OCI-LY1 (cell line): ENCODE results near the gene CAPN7.

Source experiments
- H2AFZ ChIP-seq: fragments of 200-600 bp; sonication (generic), shearing (Covaris generic); 2 replicates; pipeline ENCODE4 v1.6.0; 2014; ENCODE audit warnings: antibody characterized with exemption, mild to moderate bottlenecking, low read length
- H3F3A ChIP-seq: fragments of 200-600 bp; sonication (generic), shearing (Covaris generic); 2 replicates; pipeline ENCODE4 v1.6.0; 2014; ENCODE audit warnings: mild to moderate bottlenecking, antibody characterized with exemption, low read length, moderate library complexity; ENCODE audit not compliant: insufficient read depth
- H3K27ac ChIP-seq: fragments of 200-600 bp; sonication (generic); 2 replicates; pipeline ENCODE4 v1.5.1; 2014; ENCODE audit warnings: low read length, mixed run types, mild to moderate bottlenecking, low read depth; ENCODE audit not compliant: poor library complexity, severe bottlenecking
- H3K27me3 ChIP-seq: fragments of 200-600 bp; sonication (generic); 2 replicates; pipeline ENCODE4 v1.6.0; 2014; ENCODE audit warnings: antibody characterized with exemption, mild to moderate bottlenecking, low read length, moderate library complexity; ENCODE audit not compliant: insufficient read depth
- H3K36me3 ChIP-seq: fragments of 200-600 bp; sonication (generic); 2 replicates; pipeline ENCODE4 v1.6.1; 2014; ENCODE audit warnings: mild to moderate bottlenecking, antibody characterized with exemption, low read length, moderate library complexity, mixed read lengths; ENCODE audit not compliant: insufficient read depth
- H3K4me1 ChIP-seq: fragments of 200-600 bp; sonication (generic); 2 replicates; pipeline ENCODE4 v1.5.1; 2014; ENCODE audit warnings: mild to moderate bottlenecking, low read length, moderate library complexity; ENCODE audit not compliant: insufficient read depth, severe bottlenecking
- H3K4me2 ChIP-seq: fragments of 200-600 bp; sonication (generic), shearing (Covaris generic); 2 replicates; pipeline ENCODE4 v1.6.1; 2014; ENCODE audit warnings: low read length
- H3K4me3 ChIP-seq: fragments of 200-600 bp; sonication (generic); 2 replicates; pipeline ENCODE4 v1.5.1; 2014; ENCODE audit warnings: low read length, low read depth, mild to moderate bottlenecking, mixed read lengths; ENCODE audit not compliant: poor library complexity, severe bottlenecking
- H3K79me2 ChIP-seq: fragments of 200-600 bp; shearing (Covaris generic); 2 replicates; pipeline ENCODE4 v1.6.1; 2016; ENCODE audit warnings: mixed run types, low read length, mixed read lengths; ENCODE audit not compliant: insufficient read depth
- H3K9ac ChIP-seq: fragments of 200-600 bp; sonication (generic), shearing (Covaris generic); 2 replicates; pipeline ENCODE4 v1.6.1; 2014; ENCODE audit warnings: mild to moderate bottlenecking, low read length, mixed read lengths
- H3K9me2 ChIP-seq: fragments of 200-600 bp; sonication (generic), shearing (Covaris generic); 2 replicates; pipeline ENCODE4 v1.6.1; 2014; ENCODE audit warnings: low read depth, mild to moderate bottlenecking, low read length, mixed read lengths
- H3K9me3 ChIP-seq: fragments of 200-600 bp; shearing (Covaris generic); 2 replicates; pipeline ENCODE4 v1.6.1; 2014; ENCODE audit warnings: low read length, mixed read lengths
- H4K20me1 ChIP-seq: fragments of 200-600 bp; sonication (generic), shearing (Covaris generic); 2 replicates; pipeline ENCODE4 v1.6.0; 2016; ENCODE audit warnings: mild to moderate bottlenecking, low read length; ENCODE audit not compliant: insufficient read depth
- CTCF ChIP-seq: fragments of 200-600 bp; sonication (generic), shearing (Covaris generic); IDR thresholded peaks from 2 replicates; pipeline ENCODE4 v1.5.1; 2017; ENCODE audit warnings: mild to moderate bottlenecking, antibody characterized with exemption, low read length, moderate library complexity, mixed read lengths
- EZH2 ChIP-seq: fragments of 200-600 bp; sonication (generic), shearing (Covaris generic); IDR thresholded peaks from 2 replicates; pipeline ENCODE4 v1.8.0; 2017; ENCODE audit warnings: borderline replicate concordance, mixed run types, mild to moderate bottlenecking, antibody characterized with exemption, low read length, moderate library complexity, mixed read lengths

The CAPN7 gene

DNA sequence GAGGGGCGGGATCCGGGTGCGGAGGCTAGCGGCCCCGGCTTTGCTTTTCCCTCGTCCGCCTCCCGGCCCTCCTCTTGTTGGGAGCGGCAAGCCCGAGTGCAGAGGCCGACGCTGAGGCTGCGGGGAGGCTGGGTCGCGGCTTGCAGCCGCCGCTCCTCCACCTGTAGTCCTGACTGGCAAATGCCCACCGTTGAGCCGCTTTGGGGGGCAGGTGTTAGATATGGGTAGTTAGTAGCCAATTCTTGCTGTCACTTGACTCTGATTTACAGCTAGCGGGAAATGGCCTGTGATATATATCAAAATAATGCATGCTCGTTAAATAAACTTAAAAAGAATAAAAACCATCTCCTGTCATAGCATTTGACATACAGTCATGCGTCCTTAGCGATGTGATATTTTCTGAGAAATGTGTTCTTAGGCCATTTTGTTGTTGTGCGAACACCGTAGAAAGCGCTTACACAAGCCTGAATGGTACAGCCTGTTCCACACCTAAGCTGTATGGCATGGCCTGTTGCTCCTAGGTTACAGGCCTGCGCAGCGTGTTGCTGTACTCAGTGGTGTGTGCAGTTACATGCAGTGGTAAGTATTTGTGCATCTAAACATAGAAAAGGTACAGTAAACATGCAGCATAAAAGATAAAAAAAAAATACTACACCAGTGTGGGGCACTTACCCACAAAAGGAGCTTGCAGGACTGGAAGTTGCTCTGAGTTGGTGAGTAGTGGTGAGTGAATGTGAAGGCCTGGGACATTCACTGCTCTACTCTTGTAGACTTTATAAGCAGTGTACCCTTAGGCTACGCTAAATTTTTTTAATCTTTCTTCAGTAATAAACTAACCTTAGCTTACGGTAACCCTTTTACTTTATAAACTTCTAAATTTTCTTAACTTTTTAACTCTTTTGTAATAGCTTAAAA, 873 bp downstream of the CAPN7 start:
- Histone ChIP-seq H3K36me3 (peaks cover 10% of the 10 kb centered on the region; the same call in 1 of the 2 replicates), H4K20me1 (no peaks in the 10 kb centered on the region), H3F3A (peaks cover 5% of the 10 kb centered on the region; the same call in 1 of the 2 replicates), H3K9ac (peak overlapping the region; percentile 69), H3K9me3 (no peaks in the 10 kb centered on the region), H3K27ac (peak overlapping the region; percentile 50), H3K27me3 (no peaks in the 10 kb centered on the region), H3K9me2 (no peaks in the 10 kb centered on the region), H2AFZ (no peak overlapping the region), H3K4me2 (peak overlapping the region; percentile 85), H3K4me1 (peaks cover 28% of the 10 kb centered on the region), H3K4me3 (peak overlapping the region; percentile 81), H3K79me2 (peaks cover 17% of the 10 kb centered on the region)
- TF ChIP-seq EZH2, result no peak
- TF ChIP-seq CTCF, result no peak

GRCh38 chr3:15207836-15208504, 1.9 kb downstream of the CAPN7 start:
- TF ChIP-seq CTCF (no peak), EZH2 (no peak)
- Histone ChIP-seq H3K9ac (peak overlapping the region; percentile 69; the same call in 1 of the 2 replicates), H3K36me3 (peaks cover 20% of the 10 kb centered on the region; the same call in 1 of the 2 replicates), H3K79me2 (peaks cover 17% of the 10 kb centered on the region), H3F3A (peaks cover 5% of the 10 kb centered on the region; the same call in 1 of the 2 replicates), H3K27ac (no peak overlapping the region), H3K4me1 (peaks cover 28% of the 10 kb centered on the region), H2AFZ (no peak overlapping the region), H3K9me3 (no peaks in the 10 kb centered on the region), H3K4me2 (peak overlapping the region; percentile 85), H3K9me2 (no peaks in the 10 kb centered on the region), H3K4me3 (peak overlapping the region; percentile 81), H3K27me3 (no peaks in the 10 kb centered on the region), H4K20me1 (no peaks in the 10 kb centered on the region)

DNA sequence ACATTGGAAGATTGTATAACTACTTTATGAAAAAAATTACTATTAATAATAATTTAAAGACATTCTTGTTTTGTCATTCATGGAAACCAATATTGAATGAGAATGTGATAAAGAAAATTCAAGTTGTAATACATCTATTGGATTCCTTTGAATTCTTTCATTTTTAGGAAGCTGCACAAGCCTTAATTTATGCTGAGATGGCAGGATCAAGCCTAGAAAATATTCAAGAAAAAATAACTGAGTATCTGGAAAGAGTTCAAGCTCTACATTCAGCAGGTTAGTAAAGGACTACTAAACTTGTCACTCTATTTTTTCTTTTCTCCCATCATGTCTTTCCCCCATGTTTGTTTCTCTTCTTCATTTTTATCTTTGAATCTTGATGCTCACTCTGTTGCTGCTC, 5.9 kb downstream of the CAPN7 start:
- Histone ChIP-seq H3K4me3 (no peak overlapping the region), H3K4me1 (peaks cover 26% of the 10 kb centered on the region), H3K4me2 (no peak overlapping the region), H3K27ac (no peak overlapping the region), H2AFZ (no peak overlapping the region), H3K9me2 (no peaks in the 10 kb centered on the region), H3K36me3 (peaks cover 41% of the 10 kb centered on the region), H4K20me1 (no peaks in the 10 kb centered on the region), H3K9me3 (no peaks in the 10 kb centered on the region), H3K27me3 (no peaks in the 10 kb centered on the region), H3K9ac (no peak overlapping the region), H3K79me2 (peaks cover 17% of the 10 kb centered on the region), H3F3A (no peaks in the 10 kb centered on the region)
- TF ChIP-seq EZH2 (no peak), CTCF (no peak)
